ENCODE results near the gene CCR3.

DNA sequence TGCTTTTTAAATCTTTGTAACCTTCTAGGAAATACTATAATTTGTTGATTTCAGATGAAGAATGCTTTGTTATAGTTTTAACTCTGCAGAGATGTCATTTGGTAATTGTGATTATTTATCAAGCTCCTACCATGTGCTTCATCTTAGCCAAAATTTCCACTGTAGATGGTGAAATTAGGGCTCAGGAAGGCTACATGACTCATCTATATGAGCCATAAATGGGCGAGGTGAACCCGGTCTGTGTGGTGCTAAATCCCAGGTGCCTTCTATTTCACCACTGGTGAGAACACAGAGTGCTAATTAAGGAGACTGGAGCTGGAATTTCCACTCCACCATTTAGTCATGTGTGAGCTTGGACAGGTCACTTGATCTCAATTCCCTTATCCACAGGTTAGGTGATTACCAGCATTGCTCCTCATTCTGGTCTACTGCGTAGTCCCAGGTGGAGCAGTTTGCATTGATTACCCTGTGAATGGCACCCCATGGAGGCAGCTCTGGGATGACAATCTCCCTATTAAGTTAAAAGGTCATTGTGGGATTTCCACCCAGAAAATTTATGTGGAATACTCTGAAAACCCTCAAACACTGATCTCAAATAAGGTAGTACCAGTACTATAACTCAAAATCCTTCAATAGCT is 2.8 kb upstream of the CCR3 start:
- TF ChIP-seq ZBTB7A (IDR thresholded peaks at IDR 0.05; ENCODE audit: low read depth) (no peak), CREB1 (IDR thresholded peaks at IDR 0.05; ENCODE audit: low read depth) (no peak), RAD21 (IDR thresholded peaks at IDR 0.05; ENCODE audit: low read depth) (no peak), EGR1 (IDR thresholded peaks at IDR 0.05) (no peak)
- TF ChIP-seq, protein P1, sequence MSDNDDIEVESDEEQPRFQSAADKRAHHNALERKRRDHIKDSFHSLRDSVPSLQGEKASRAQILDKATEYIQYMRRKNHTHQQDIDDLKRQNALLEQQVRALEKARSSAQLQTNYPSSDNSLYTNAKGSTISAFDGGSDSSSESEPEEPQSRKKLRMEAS (IDR thresholded peaks at IDR 0.05), result no peak

Measured in Ishikawa (cell line).